OCI-M2 (cell line): ENCODE results near the gene FGF10.

ENCODE experiments used
- DNase-seq: peaks from one replicate; lab custom pipeline; 2025; ENCODE audit not compliant: unreplicated experiment; lab: John Stamatoyannopoulos, UW

The FGF10 gene

GRCh38 chr5:44358421-44358820 lies 30.8 kb downstream of the FGF10 start:
- DNase-seq = no peak

GRCh38 chr5:44356231-44356630 lies 33.0 kb downstream of the FGF10 start:
- DNase-seq = no peak

GRCh38 chr5:44345871-44346270 lies 43.3 kb downstream of the FGF10 start:
- no peak for DNase-seq

- no peak for DNase-seq
These were observed 52.5 kb downstream of the FGF10 start for GRCh38 chr5:44336708-44337107.

- no peak for DNase-seq
These were observed 54.6 kb downstream of the FGF10 start for GRCh38 chr5:44334622-44335021.

GRCh38 chr5:44332285-44332971 lies 56.8 kb downstream of the FGF10 start:
- DNase-seq = no peak

- no peak for DNase-seq
These were observed 57.7 kb downstream of the FGF10 start for GRCh38 chr5:44331471-44332050.

GRCh38 chr5:44329716-44330115 lies 59.5 kb downstream of the FGF10 start:
- DNase-seq = no peak

- DNase-seq = no peak
These were observed 68.0 kb downstream of the FGF10 start for GRCh38 chr5:44321144-44321725.

GRCh38 chr5:44320188-44320587 lies 69.0 kb downstream of the FGF10 start:
- no peak for DNase-seq

- no peak for DNase-seq
These were observed 70.3 kb downstream of the FGF10 start for GRCh38 chr5:44318883-44319282.

- DNase-seq = no peak
These were observed 76.8 kb downstream of the FGF10 start for GRCh38 chr5:44312374-44312773.

- DNase-seq = no peak
These were observed 88.7 kb downstream of the FGF10 start for GRCh38 chr5:44300551-44300950.

- DNase-seq = no peak
These were observed 89.8 kb downstream of the FGF10 start for GRCh38 chr5:44299394-44299793.

- DNase-seq = no peak
These were observed 94.7 kb downstream of the FGF10 start for GRCh38 chr5:44294516-44294915.

GRCh38 chr5:44292736-44293135 lies 96.5 kb downstream of the FGF10 start:
- DNase-seq = no peak

- no peak for DNase-seq
These were observed 110.8 kb downstream of the FGF10 start for GRCh38 chr5:44278469-44278868.

- DNase-seq = no peak
These were observed 113.3 kb downstream of the FGF10 start for GRCh38 chr5:44275908-44276307.

- DNase-seq = no peak
These were observed 113.9 kb downstream of the FGF10 start for GRCh38 chr5:44275329-44275728.

- no peak for DNase-seq
These were observed 121.3 kb downstream of the FGF10 start for GRCh38 chr5:44267909-44268308.

GRCh38 chr5:44266882-44267576 lies 122.2 kb downstream of the FGF10 start:
- no peak for DNase-seq

GRCh38 chr5:44265713-44266112 lies 123.5 kb downstream of the FGF10 start:
- DNase-seq = no peak
